CD4-positive, alpha-beta T cell (primary cell): ENCODE results near the gene ZNF483. TPM values are rescaled to one million over a fixed set of nuclear protein-coding genes. Genes with fewer than 3 reads are reported as not detected.

Experiments
- ATAC-seq: fragments of 200-7000 bp; cut with Tn5 transposase; one replicate; pipeline ENCODE4 v1.10.0; 2022; ENCODE audit warnings: mild to moderate bottlenecking; ENCODE audit not compliant: poor library complexity
- CTCF ChIA-PET: fragments of 350-600 bp; sonication (Branson Sonifier 250); formaldehyde crosslinking; loops from one replicate; lab custom pipeline; 2021; ENCODE audit warnings: antibody characterized with exemption, inconsistent platforms; lab: Charles Lee
- POLR2A ChIA-PET: fragments of 350-600 bp; sonication (Branson Sonifier 250); formaldehyde crosslinking; loops from one replicate; lab custom pipeline; 2021; ENCODE audit warnings: antibody characterized with exemption, inconsistent platforms; lab: Charles Lee
- DNase-seq, 14 experiments: peaks; one replicate each; pipeline ENCODE4 v3.0.0-alpha.2; 2013 to 2020; ENCODE audit warnings: mixed read lengths in 2 of 14
- H3K27ac ChIP-seq, 2 donors: one replicate each; pipeline versions ENCODE4 v1.5.1 to v1.7.0; 2013; ENCODE audit warnings: low read length in 2 of 2, low read depth in 1 of 2, mild to moderate bottlenecking in 1 of 2
- H3K27me3 ChIP-seq, 2 experiments: 1 replicate in 1 of 2; 2 replicates in 1 of 2; pipeline versions ENCODE4 v1.6.1 to v1.7.0; 2013; ENCODE audit warnings: low read length in 2 of 2, control low read depth in 1 of 2, mild to moderate bottlenecking in 1 of 2, moderate library complexity in 1 of 2; ENCODE audit not compliant: insufficient read depth in 2 of 2, control insufficient read depth in 1 of 2
- H3K36me3 ChIP-seq: one replicate; pipeline ENCODE4 v1.6.1; 2013; ENCODE audit warnings: low read length, control low read depth; ENCODE audit not compliant: insufficient read depth
- H3K4me1 ChIP-seq: one replicate; pipeline ENCODE4 v1.6.1; 2013; ENCODE audit warnings: low read length, control low read depth; ENCODE audit not compliant: insufficient read depth
- H3K4me3 ChIP-seq: one replicate; pipeline ENCODE4 v1.5.1; 2013; ENCODE audit warnings: mild to moderate bottlenecking, low read length, moderate library complexity
- H3K9me3 ChIP-seq, 2 experiments: 1 replicate in 1 of 2; 2 replicates in 1 of 2; pipeline versions ENCODE4 v1.6.1 to v1.7.0; 2013; ENCODE audit warnings: low read length in 2 of 2, mild to moderate bottlenecking in 2 of 2, control low read depth in 1 of 2, moderate library complexity in 1 of 2; ENCODE audit not compliant: control insufficient read depth in 1 of 2, insufficient read depth in 1 of 2
- H3K27ac Mint-ChIP-seq: one replicate; pipeline ENCODE4 v1.8.0; 2020; ENCODE audit warnings: mixed read lengths
- H3K27me3 Mint-ChIP-seq: one replicate; pipeline ENCODE4 v1.8.0; 2021; ENCODE audit warnings: mixed read lengths
- H3K36me3 Mint-ChIP-seq: one replicate; pipeline ENCODE4 v1.8.0; 2021; ENCODE audit warnings: low read depth, mixed read lengths
- H3K4me1 Mint-ChIP-seq: one replicate; pipeline ENCODE4 v1.8.0; 2021; ENCODE audit warnings: low read depth, mixed read lengths
- H3K4me3 Mint-ChIP-seq: one replicate; pipeline ENCODE4 v1.8.0; 2020; ENCODE audit warnings: mild to moderate bottlenecking, mixed read lengths
- H3K9me3 Mint-ChIP-seq: one replicate; pipeline ENCODE4 v1.8.0; 2020; ENCODE audit warnings: mixed read lengths
- CTCF ChIP-seq: fragments of 200-600 bp; IDR thresholded peaks from one replicate; pipeline ENCODE4 v1.8.0; 2022; ENCODE audit warnings: antibody characterized with exemption, mild to moderate bottlenecking
- intact Hi-C, 2 experiments: fragments of 100-400 bp; cut with DNase I in 1 of 2; cut with micrococcal nuclease in 1 of 2; formaldehyde crosslinking; loops; one replicate each; pipeline versions ENCODE4 v1.15.1 to v1.9.0; 2023 to 2025; cut with DNase I, micrococcal nuclease
- total RNA-seq, 174 experiments: library from RNA in 2 of 174; stranded (reverse) in 2 of 174; gene quantifications; one replicate each; pipeline ENCODE4 v1.2.3 and lab custom pipeline; 2021 to 2026

The ZNF483 gene
- total RNA-seq, 2 experiments from 2014 or later, result 28.5 to 32.9 TPM

DNA sequence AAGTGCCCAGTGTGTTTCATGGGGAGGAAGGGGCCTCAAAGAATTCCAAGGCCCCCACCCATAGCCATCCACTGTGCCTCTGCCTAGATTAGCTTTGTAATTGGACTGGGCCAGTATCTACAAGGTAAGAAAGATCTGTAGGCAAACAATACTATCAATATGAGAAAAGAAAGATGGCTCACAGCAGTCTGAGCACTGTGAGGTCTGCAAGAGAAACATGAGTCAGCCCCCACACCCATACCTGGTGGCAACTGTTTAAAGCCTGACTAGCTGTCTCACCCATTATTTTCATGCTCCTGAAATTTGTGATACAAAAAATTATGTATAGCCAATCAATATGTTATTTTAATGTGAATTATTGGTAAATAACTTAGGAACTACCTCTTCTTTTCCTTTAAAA, 10.0 kb upstream of the ZNF483 start:
- ATAC-seq (no peak), DNase-seq (no peak)
- H3K27ac ChIP-seq, result no peak overlapping the region
- H3K4me1 ChIP-seq, result no peaks in the 10 kb centered on the region
- no peak overlapping the region for H3K4me3 ChIP-seq
- TF ChIP-seq CTCF, result no peak
- POLR2A ChIA-PET, result no interaction called here
- H3K36me3 ChIP-seq, result no peaks in the 10 kb centered on the region
- peaks cover 0 to 2% of the 10 kb centered on the region in 2 experiments for H3K27me3 ChIP-seq
- H3K9me3 ChIP-seq, result no peaks in the 10 kb centered on the region
- Mint-ChIP-seq H3K36me3 (no peaks in the 10 kb centered on the region), H3K27me3 (peaks cover 4% of the 10 kb centered on the region), H3K9me3 (peaks cover 5% of the 10 kb centered on the region), H3K4me3 (no peak overlapping the region), H3K4me1 (no peaks in the 10 kb centered on the region), H3K27ac (no peak overlapping the region)
- CTCF ChIA-PET, result no interaction called here
- intact Hi-C loops, result no loop called here

GRCh38 chr9:111516061-111516465, 8.9 kb upstream of the ZNF483 start:
- POLR2A ChIA-PET, result no interaction called here
- ATAC-seq (no peak), DNase-seq (no peak)
- no peak for TF ChIP-seq CTCF
- Histone ChIP-seq H3K27ac (no peak overlapping the region), H3K36me3 (no peaks in the 10 kb centered on the region), H3K9me3 (no peaks in the 10 kb centered on the region), H3K27me3 (peaks cover 0 to 4% of the 10 kb centered on the region in 2 experiments), H3K4me3 (no peak overlapping the region), H3K4me1 (no peaks in the 10 kb centered on the region)
- peaks cover 4% of the 10 kb centered on the region for H3K27me3 Mint-ChIP-seq
- H3K36me3 Mint-ChIP-seq, result no peaks in the 10 kb centered on the region
- CTCF ChIA-PET, result no interaction called here
- no peak overlapping the region for H3K4me3 Mint-ChIP-seq
- H3K27ac Mint-ChIP-seq, result no peak overlapping the region
- H3K4me1 Mint-ChIP-seq, result no peaks in the 10 kb centered on the region
- intact Hi-C loops, result no loop called here
- peaks cover 5% of the 10 kb centered on the region for H3K9me3 Mint-ChIP-seq

DNA sequence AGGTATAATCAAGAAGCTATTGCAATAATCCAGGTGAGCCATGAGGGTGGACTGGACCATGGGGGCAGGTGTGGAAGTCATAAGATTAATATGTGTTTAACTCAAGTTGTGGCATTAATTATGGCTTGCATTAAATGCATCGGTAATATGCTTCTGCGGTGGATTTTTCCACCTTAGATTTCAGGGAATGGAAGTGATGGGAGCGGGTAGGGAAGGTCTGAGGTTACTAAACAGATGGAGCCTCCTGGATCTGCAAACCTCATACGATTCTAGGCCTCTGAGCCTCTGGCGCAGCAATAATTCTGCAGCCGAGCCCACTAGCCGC, 286 bp upstream of the ZNF483 start:
- Histone ChIP-seq H3K9me3 (peaks cover 0 to 5% of the 10 kb centered on the region in 2 experiments), H3K36me3 (peaks cover 3% of the 10 kb centered on the region), H3K4me3 (peak overlapping the region; percentile 93), H3K4me1 (peaks cover 19% of the 10 kb centered on the region), H3K27me3 (peaks cover 0 to 2% of the 10 kb centered on the region in 2 experiments), H3K27ac (peak overlapping the region in 1 of 2 donors; percentile 67)
- intact Hi-C loops, result loop anchor here (1.0 to 5.0 kb wide), 4 partner anchors 40 to 1193 kb away; partner anchors contain the start of genes DNAJC25 (in 1 of the 2), ECPAS (in 1 of the 2) and INIP (in 1 of the 2)
- DNase-seq (no peak), ATAC-seq (no peak)
- Mint-ChIP-seq H3K36me3 (peaks cover 40% of the 10 kb centered on the region), H3K27me3 (no peaks in the 10 kb centered on the region), H3K4me3 (peak overlapping the region; percentile 97), H3K4me1 (peaks cover 23% of the 10 kb centered on the region), H3K27ac (peak overlapping the region; percentile 97), H3K9me3 (no peaks in the 10 kb centered on the region)
- no peak for TF ChIP-seq CTCF
- ChIA-PET CTCF (interaction anchor here (1.1 kb wide), 1 partner anchor 74 kb away, joined by 3 read pairs; no protein-coding TSS in a partner anchor), POLR2A (interaction anchor here (1.1 to 4.2 kb wide), 5 partner anchors 41 to 1193 kb away, joined by 3 to 46 read pairs (median 5); partner anchors contain the start of genes DNAJC25, ECPAS, INIP and KIAA1958)
